ENCODE data around the gene GAR1.

GRCh38 chr4:109864134-109864533 lies 48.6 kb downstream of the GAR1 start:
- TF ChIP-seq, protein P1, sequence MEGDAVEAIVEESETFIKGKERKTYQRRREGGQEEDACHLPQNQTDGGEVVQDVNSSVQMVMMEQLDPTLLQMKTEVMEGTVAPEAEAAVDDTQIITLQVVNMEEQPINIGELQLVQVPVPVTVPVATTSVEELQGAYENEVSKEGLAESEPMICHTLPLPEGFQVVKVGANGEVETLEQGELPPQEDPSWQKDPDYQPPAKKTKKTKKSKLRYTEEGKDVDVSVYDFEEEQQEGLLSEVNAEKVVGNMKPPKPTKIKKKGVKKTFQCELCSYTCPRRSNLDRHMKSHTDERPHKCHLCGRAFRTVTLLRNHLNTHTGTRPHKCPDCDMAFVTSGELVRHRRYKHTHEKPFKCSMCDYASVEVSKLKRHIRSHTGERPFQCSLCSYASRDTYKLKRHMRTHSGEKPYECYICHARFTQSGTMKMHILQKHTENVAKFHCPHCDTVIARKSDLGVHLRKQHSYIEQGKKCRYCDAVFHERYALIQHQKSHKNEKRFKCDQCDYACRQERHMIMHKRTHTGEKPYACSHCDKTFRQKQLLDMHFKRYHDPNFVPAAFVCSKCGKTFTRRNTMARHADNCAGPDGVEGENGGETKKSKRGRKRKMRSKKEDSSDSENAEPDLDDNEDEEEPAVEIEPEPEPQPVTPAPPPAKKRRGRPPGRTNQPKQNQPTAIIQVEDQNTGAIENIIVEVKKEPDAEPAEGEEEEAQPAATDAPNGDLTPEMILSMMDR (IDR thresholded peaks at IDR 0.05; ENCODE audit: low read length) = no peak
- no peak for TF ChIP-seq EZH2 (IDR thresholded peaks at IDR 0.05; ENCODE audit: borderline replicate concordance, low read length)

All from OCI-LY1 (cell line).